Measurements from ENCODE around the gene IRF5.
"Not testable (repeated sequence)": the region's sequence is repeated elsewhere in the genome, so short reads cannot be mapped to it uniquely, and the experiment has no call there.

Gene IRF5

GRCh38 chr7:128906001-128906765 is 31.5 kb upstream of the IRF5 start:
- no peak for DNase-seq (ENCODE audit: low read depth)

- no peak for DNase-seq (ENCODE audit: low read depth)
Observed at GRCh38 chr7:128906766-128907559, 30.8 kb upstream of the IRF5 start.

- DNase-seq (ENCODE audit: low read depth), result no peak
Observed at GRCh38 chr7:128908750-128909624, 28.7 kb upstream of the IRF5 start.

- no peak for DNase-seq (ENCODE audit: low read depth)
Observed at GRCh38 chr7:128909625-128910568, 27.8 kb upstream of the IRF5 start.

- no peak for DNase-seq (ENCODE audit: low read depth)
Observed at GRCh38 chr7:128910569-128910945, 27.2 kb upstream of the IRF5 start, which contains the start of gene KCP. Gene KCP (minus strand): TSS chr7:128910709. CDS start chr7:128910676, 33 bp downstream.

GRCh38 chr7:128911423-128912031 is 26.2 kb upstream of the IRF5 start:
- no peak for DNase-seq (ENCODE audit: low read depth)

- no peak for DNase-seq (ENCODE audit: low read depth)
Observed at GRCh38 chr7:128912281-128912680, 25.4 kb upstream of the IRF5 start.

GRCh38 chr7:128912709-128913495 is 24.8 kb upstream of the IRF5 start:
- not testable (repeated sequence) for DNase-seq (ENCODE audit: low read depth)

GRCh38 chr7:128913870-128914565 is 23.7 kb upstream of the IRF5 start:
- no peak for DNase-seq (ENCODE audit: low read depth)

- no peak for DNase-seq (ENCODE audit: low read depth)
Observed at GRCh38 chr7:128914566-128915151, 23.1 kb upstream of the IRF5 start.

GRCh38 chr7:128915271-128915819 is 22.4 kb upstream of the IRF5 start:
- no peak for DNase-seq (ENCODE audit: low read depth)

- DNase-seq (ENCODE audit: low read depth), result no peak
Observed at GRCh38 chr7:128915841-128916642, 21.7 kb upstream of the IRF5 start.

- DNase-seq (ENCODE audit: low read depth), result no peak
Observed at GRCh38 chr7:128916643-128916915, 21.1 kb upstream of the IRF5 start.

- DNase-seq (ENCODE audit: low read depth), result no peak
Observed at GRCh38 chr7:128917122-128917521, 20.6 kb upstream of the IRF5 start.

- DNase-seq (ENCODE audit: low read depth), result no peak
Observed at GRCh38 chr7:128918016-128918665, 19.6 kb upstream of the IRF5 start.

GRCh38 chr7:128919241-128919640 is 18.5 kb upstream of the IRF5 start:
- no peak for DNase-seq (ENCODE audit: low read depth)

Data from stimulated activated CD8-positive, alpha-beta memory T cell treated with anti-CD3 and anti-CD28 coated beads, Interleukin-4, amount 100 ng/mL, for 24 hours (primary cell).